Measurements from ENCODE around the gene TXLNB.

TXLNB gene

DNA sequence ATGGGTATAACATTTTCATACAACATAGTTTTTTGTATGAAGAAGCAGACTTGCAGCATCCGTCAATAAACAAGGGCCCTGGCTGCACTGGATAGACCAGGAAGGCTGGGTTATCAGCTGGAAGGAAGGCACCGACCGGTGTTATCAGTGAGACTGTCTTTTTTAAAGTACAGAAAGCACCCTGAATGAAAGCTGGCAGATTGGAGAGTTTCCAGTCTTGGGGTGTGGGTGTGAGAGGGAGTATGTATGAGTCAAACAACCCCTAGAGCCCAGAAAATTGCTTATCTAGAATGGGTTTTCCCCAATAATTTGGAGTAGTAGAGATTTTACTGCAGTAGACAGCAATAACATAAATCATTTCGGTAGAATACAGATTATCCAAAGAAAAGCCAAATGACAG, 42.4 kb downstream of the TXLNB start:
- H3K27me3 ChIP-seq (ENCODE audit: insufficient read depth, low read length) = no peaks in the 10 kb centered on the region
- no peak overlapping the region for H3K4me2 ChIP-seq (ENCODE audit: low read length)
- no peaks in the 10 kb centered on the region for H3K79me2 ChIP-seq (ENCODE audit: insufficient read depth, low read length)
- H3K36me3 ChIP-seq (ENCODE audit: insufficient read depth, low read length) = no peaks in the 10 kb centered on the region
- H3K4me1 ChIP-seq (ENCODE audit: insufficient read depth, low read length, severe bottlenecking) = peaks cover 16% of the 10 kb centered on the region
- H4K20me1 ChIP-seq (ENCODE audit: insufficient read depth, low read length) = no peaks in the 10 kb centered on the region
- H3K27ac ChIP-seq (ENCODE audit: low read depth, low read length, poor library complexity, severe bottlenecking) = no peak overlapping the region
- TF ChIP-seq EZH2 (IDR thresholded peaks at IDR 0.05; ENCODE audit: borderline replicate concordance, low read length) = no peak
- no peak for TF ChIP-seq CTCF (IDR thresholded peaks at IDR 0.05; ENCODE audit: low read length)
- H3F3A ChIP-seq (ENCODE audit: insufficient read depth, low read length) = no peaks in the 10 kb centered on the region
- no peaks in the 10 kb centered on the region for H3K9me3 ChIP-seq (ENCODE audit: low read length)
- no peak overlapping the region for H3K9ac ChIP-seq (ENCODE audit: low read length)
- no peak overlapping the region for H3K4me3 ChIP-seq (ENCODE audit: low read depth, low read length, poor library complexity, severe bottlenecking)
- no peak overlapping the region for H2AFZ ChIP-seq (ENCODE audit: low read length)
- H3K9me2 ChIP-seq (ENCODE audit: low read depth, low read length) = no peaks in the 10 kb centered on the region

DNA sequence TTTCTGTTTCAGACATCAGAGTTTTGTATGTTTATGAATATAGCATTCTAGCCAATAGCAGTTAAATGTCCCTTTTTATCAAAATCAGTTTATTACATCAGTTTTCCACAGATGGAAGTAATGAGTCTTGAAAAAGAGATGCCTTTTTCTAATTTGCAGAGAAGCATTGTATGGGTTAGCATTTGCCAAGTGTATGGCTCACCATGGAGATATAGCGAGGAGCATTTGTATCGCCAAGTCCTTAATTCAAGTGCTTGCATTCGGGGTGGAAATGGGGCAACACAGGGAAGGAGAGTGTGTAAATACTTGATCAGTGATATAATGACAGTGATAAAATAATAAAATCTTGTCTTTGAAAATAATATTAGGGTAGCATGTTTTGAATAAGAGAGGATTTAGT, 42.9 kb downstream of the TXLNB start:
- H3K36me3 ChIP-seq (ENCODE audit: insufficient read depth, low read length) = no peaks in the 10 kb centered on the region
- H2AFZ ChIP-seq (ENCODE audit: low read length) = no peak overlapping the region
- peaks cover 16% of the 10 kb centered on the region for H3K4me1 ChIP-seq (ENCODE audit: insufficient read depth, low read length, severe bottlenecking)
- H3K4me3 ChIP-seq (ENCODE audit: low read depth, low read length, poor library complexity, severe bottlenecking) = no peak overlapping the region
- no peak for TF ChIP-seq EZH2 (IDR thresholded peaks at IDR 0.05; ENCODE audit: borderline replicate concordance, low read length)
- TF ChIP-seq CTCF (IDR thresholded peaks at IDR 0.05; ENCODE audit: low read length) = no peak
- no peaks in the 10 kb centered on the region for H3K79me2 ChIP-seq (ENCODE audit: insufficient read depth, low read length)
- no peak overlapping the region for H3K4me2 ChIP-seq (ENCODE audit: low read length)
- no peaks in the 10 kb centered on the region for H3K27me3 ChIP-seq (ENCODE audit: insufficient read depth, low read length)
- H3K9me3 ChIP-seq (ENCODE audit: low read length) = no peaks in the 10 kb centered on the region
- no peaks in the 10 kb centered on the region for H3K9me2 ChIP-seq (ENCODE audit: low read depth, low read length)
- no peaks in the 10 kb centered on the region for H4K20me1 ChIP-seq (ENCODE audit: insufficient read depth, low read length)
- H3F3A ChIP-seq (ENCODE audit: insufficient read depth, low read length) = no peaks in the 10 kb centered on the region
- H3K9ac ChIP-seq (ENCODE audit: low read length) = no peak overlapping the region
- H3K27ac ChIP-seq (ENCODE audit: low read depth, low read length, poor library complexity, severe bottlenecking) = no peak overlapping the region

DNA sequence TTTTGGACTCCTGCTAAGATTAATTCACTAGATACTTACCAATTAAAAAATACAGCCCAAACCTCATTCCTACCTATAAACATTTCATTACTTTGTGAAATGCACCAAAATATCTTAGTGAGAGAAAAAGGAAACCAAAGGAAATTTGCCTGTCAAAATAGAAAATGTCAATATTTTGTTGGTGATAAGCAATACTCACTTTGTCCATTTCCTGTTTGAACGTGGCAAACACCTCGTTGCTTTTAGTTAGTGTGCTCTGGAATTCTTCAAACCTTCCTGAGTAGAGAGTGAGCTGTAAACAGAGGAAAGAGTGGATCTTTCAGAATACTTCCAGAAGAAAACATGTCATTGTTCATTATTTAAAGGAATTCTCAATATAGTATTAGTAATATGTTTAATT, 44.2 kb downstream of the TXLNB start:
- no peak overlapping the region for H3K9ac ChIP-seq (ENCODE audit: low read length)
- no peak overlapping the region for H2AFZ ChIP-seq (ENCODE audit: low read length)
- TF ChIP-seq EZH2 (IDR thresholded peaks at IDR 0.05; ENCODE audit: borderline replicate concordance, low read length) (no peak), CTCF (IDR thresholded peaks at IDR 0.05; ENCODE audit: low read length) (no peak)
- H3K27ac ChIP-seq (ENCODE audit: low read depth, low read length, poor library complexity, severe bottlenecking) = no peak overlapping the region
- no peaks in the 10 kb centered on the region for H3K9me2 ChIP-seq (ENCODE audit: low read depth, low read length)
- H3F3A ChIP-seq (ENCODE audit: insufficient read depth, low read length) = no peaks in the 10 kb centered on the region
- H3K79me2 ChIP-seq (ENCODE audit: insufficient read depth, low read length) = no peaks in the 10 kb centered on the region
- no peak overlapping the region for H3K4me2 ChIP-seq (ENCODE audit: low read length)
- no peaks in the 10 kb centered on the region for H3K9me3 ChIP-seq (ENCODE audit: low read length)
- H4K20me1 ChIP-seq (ENCODE audit: insufficient read depth, low read length) = no peaks in the 10 kb centered on the region
- peaks cover 16% of the 10 kb centered on the region for H3K4me1 ChIP-seq (ENCODE audit: insufficient read depth, low read length, severe bottlenecking)
- no peak overlapping the region for H3K4me3 ChIP-seq (ENCODE audit: low read depth, low read length, poor library complexity, severe bottlenecking)
- no peaks in the 10 kb centered on the region for H3K27me3 ChIP-seq (ENCODE audit: insufficient read depth, low read length)
- H3K36me3 ChIP-seq (ENCODE audit: insufficient read depth, low read length) = no peaks in the 10 kb centered on the region
